WTC11 (cell line): ENCODE results near the gene SNRNP25. TPM values are rescaled to one million over a fixed set of nuclear protein-coding genes. Genes with fewer than 3 reads are reported as not detected.

ENCODE experiments used
- ATAC-seq: fragments of 200-7000 bp; cut with Tn5 transposase; 2 replicates; pipeline ENCODE4 v1.10.0; 2021; ENCODE audit warnings: mild to moderate bottlenecking, moderate library complexity
- CTCF ChIA-PET: fragments of 300-600 bp; sonication (Branson Sonifier 250); formaldehyde crosslinking; loops from one replicate; lab custom pipeline; 2021; ENCODE audit warnings: antibody characterized with exemption; lab: Charles Lee
- POLR2A ChIA-PET: fragments of 350-600 bp; sonication (Branson Sonifier 250); formaldehyde crosslinking; loops from one replicate; lab custom pipeline; 2021; ENCODE audit warnings: antibody characterized with exemption; lab: Charles Lee
- DNase-seq: peaks from one replicate; pipeline ENCODE4 v3.0.0; 2021; ENCODE audit warnings: low spot score
- H3K27ac Mint-ChIP-seq: 2 replicates; pipeline ENCODE4 v1.8.0; 2021; ENCODE audit warnings: mixed read lengths
- H3K27me3 Mint-ChIP-seq: 2 replicates; pipeline ENCODE4 v1.8.0; 2021; ENCODE audit warnings: low read depth, mild to moderate bottlenecking, moderate library complexity, mixed read lengths
- H3K36me3 Mint-ChIP-seq: 2 replicates; pipeline ENCODE4 v1.8.0; 2021; ENCODE audit warnings: mixed read lengths
- H3K4me1 Mint-ChIP-seq: 2 replicates; pipeline ENCODE4 v1.8.0; 2022; ENCODE audit warnings: mixed read lengths
- H3K4me3 Mint-ChIP-seq: 2 replicates; pipeline ENCODE4 v1.8.0; 2021; ENCODE audit warnings: mild to moderate bottlenecking, moderate library complexity, mixed read lengths
- H3K9me3 Mint-ChIP-seq: 2 replicates; pipeline ENCODE4 v1.8.0; 2021; ENCODE audit warnings: mixed read lengths
- ELF4 ChIP-seq: sonication (generic); formaldehyde crosslinking; IDR thresholded peaks from 2 replicates; pipeline ENCODE4 v1.8.1; 2022; ENCODE audit warnings: low read depth, mild to moderate bottlenecking, moderate library complexity, missing genetic modification reagents
- FOXK1 ChIP-seq: sonication (generic); formaldehyde crosslinking; IDR thresholded peaks from 2 replicates; pipeline ENCODE4 v1.8.0; 2022; ENCODE audit warnings: mild to moderate bottlenecking, moderate library complexity, missing genetic modification reagents
- GABPB1 ChIP-seq: sonication (generic); formaldehyde crosslinking; IDR thresholded peaks from 2 replicates; pipeline ENCODE4 v1.8.1; 2023; ENCODE audit warnings: mild to moderate bottlenecking, missing genetic modification reagents
- HMGA2 ChIP-seq: fragments of 250-450 bp; sonication (Bioruptor Pico); IDR thresholded peaks from 2 replicates; pipeline ENCODE4 v1.4.0; 2021; ENCODE audit warnings: mild to moderate bottlenecking, moderate library complexity
- KAT7 ChIP-seq: sonication (generic); formaldehyde crosslinking; IDR thresholded peaks from 2 replicates; pipeline ENCODE4 v1.8.1; 2023; ENCODE audit warnings: missing genetic modification reagents, mild to moderate bottlenecking, borderline replicate concordance
- NR1H2 ChIP-seq: sonication (generic); formaldehyde crosslinking; IDR thresholded peaks from 2 replicates; pipeline ENCODE4 v1.9.0; 2021; ENCODE audit warnings: mild to moderate bottlenecking, moderate library complexity, missing genetic modification reagents
- PRRX2 ChIP-seq: fragments of 250-450 bp; sonication (Bioruptor Pico); IDR thresholded peaks from 2 replicates; pipeline ENCODE4 v1.8.0; 2021; ENCODE audit warnings: mild to moderate bottlenecking
- TP53 ChIP-seq: sonication (generic); formaldehyde crosslinking; IDR thresholded peaks from 2 replicates; pipeline ENCODE4 v1.8.1; 2023; ENCODE audit warnings: mild to moderate bottlenecking, missing genetic modification reagents
- ZNF219 ChIP-seq: sonication (generic); formaldehyde crosslinking; IDR thresholded peaks from 2 replicates; pipeline ENCODE4 v1.8.0; 2023; ENCODE audit warnings: missing genetic modification reagents, mild to moderate bottlenecking, borderline replicate concordance
- ZNF416 ChIP-seq: fragments of 250-450 bp; sonication (Bioruptor Pico); IDR thresholded peaks from 2 replicates; pipeline ENCODE4 v1.9.0; 2021; ENCODE audit warnings: mild to moderate bottlenecking, inconsistent platforms
- total RNA-seq: library from RNA; stranded (reverse); gene quantifications from 3 replicates; pipeline ENCODE4 v1.2.3, GENCODE V29; 2021
- TF ChIP-seq, protein P1 (sequence below): fragments of 250-450 bp; sonication (Bioruptor Pico); conservative IDR thresholded peaks from 2 replicates; pipeline ENCODE4 v1.9.0; 2021; ENCODE audit warnings: mild to moderate bottlenecking
- TF ChIP-seq, protein P2 (sequence below): fragments of 250-450 bp; sonication (Bioruptor Pico); IDR thresholded peaks from 2 replicates; pipeline ENCODE4 v1.9.0; 2021; ENCODE audit warnings: mild to moderate bottlenecking
- TF ChIP-seq, protein P3 (sequence below): fragments of 250-450 bp; sonication (Bioruptor Pico); IDR thresholded peaks from 2 replicates; pipeline ENCODE4 v1.9.0; 2021; ENCODE audit warnings: mild to moderate bottlenecking, borderline replicate concordance
- TF ChIP-seq, protein P4 (sequence below): fragments of 250-450 bp; sonication (Bioruptor Pico); IDR thresholded peaks from 2 replicates; pipeline ENCODE4 v2.1.2; 2022; ENCODE audit warnings: mild to moderate bottlenecking, moderate library complexity
- TF ChIP-seq, protein P5 (sequence below): sonication (generic); formaldehyde crosslinking; IDR thresholded peaks from 2 replicates; pipeline ENCODE4 v1.8.0; 2023; ENCODE audit warnings: missing genetic modification reagents, mild to moderate bottlenecking, borderline replicate concordance
- TF ChIP-seq, protein P6 (sequence below): fragments of 250-450 bp; sonication (Bioruptor Pico); IDR thresholded peaks from 2 replicates; pipeline ENCODE4 v1.8.0; 2021; ENCODE audit warnings: mild to moderate bottlenecking
- TF ChIP-seq, protein P7 (sequence below): sonication (generic); formaldehyde crosslinking; IDR thresholded peaks from 2 replicates; pipeline ENCODE4 v1.8.1; 2023; ENCODE audit warnings: mild to moderate bottlenecking, missing genetic modification reagents, borderline replicate concordance

The SNRNP25 gene
- total RNA-seq, 1 experiment from 2014 or later = 55.9 TPM

DNA sequence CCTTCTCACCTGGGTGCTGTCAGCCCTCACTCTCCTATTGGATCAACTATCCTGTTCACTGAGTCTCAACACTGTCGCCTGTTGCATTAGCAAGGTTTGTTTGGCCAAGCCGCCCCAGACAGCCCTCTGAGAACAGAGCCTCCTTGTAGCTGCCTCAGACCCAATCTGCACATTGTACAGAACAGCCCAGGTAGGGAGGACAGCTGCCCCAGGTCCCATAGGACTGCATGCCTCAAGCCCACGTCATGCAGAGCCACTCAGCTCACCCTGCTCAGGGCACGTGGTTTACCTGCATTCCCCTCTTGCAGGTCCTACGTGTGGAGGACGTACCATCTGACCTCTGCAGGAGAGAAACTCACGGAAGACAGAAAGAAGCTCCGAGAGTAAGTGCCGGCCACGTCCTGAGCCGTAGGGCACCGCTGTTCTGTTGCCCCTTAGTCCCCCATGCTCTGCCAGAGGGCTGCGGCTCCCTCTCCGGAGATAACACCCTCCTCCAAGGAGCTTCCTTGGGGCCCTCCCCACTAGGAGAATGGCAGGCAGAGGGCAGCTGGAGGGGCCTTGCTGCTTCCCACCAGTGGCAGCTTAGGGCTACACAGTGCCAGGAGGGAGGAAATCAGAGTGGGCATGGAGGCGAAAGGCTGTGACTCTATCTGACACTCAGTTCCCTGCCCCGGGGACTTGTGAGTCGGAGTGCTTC is 2.8 kb downstream of the SNRNP25 start:
- Mint-ChIP-seq H3K4me1 (peaks cover 5% of the 10 kb centered on the region), H3K9me3 (no peaks in the 10 kb centered on the region), H3K27me3 (no peaks in the 10 kb centered on the region; the same call in 1 of the 2 replicates), H3K27ac (no peak overlapping the region), H3K4me3 (no peak overlapping the region), H3K36me3 (peaks cover 54% of the 10 kb centered on the region)
- ATAC-seq (no peak), DNase-seq (no peak)
- ChIA-PET POLR2A (no interaction called here), CTCF (interaction anchor here (0.9 to 1.5 kb wide), 4 partner anchors 9 to 61 kb away, joined by 3 to 5 read pairs (median 4); no protein-coding TSS in a partner anchor)
- TF ChIP-seq KAT7 (CRISPR knock-in tag) (no peak), HMGA2 (CRISPR knock-in tag) (no peak), ZNF219 (no peak), TP53 (no peak), GABPB1 (CRISPR knock-in tag) (no peak), PRRX2 (CRISPR knock-in tag) (no peak), ZNF416 (CRISPR knock-in tag) (no peak), FOXK1 (CRISPR knock-in tag) (no peak), ELF4 (CRISPR knock-in tag) (no peak), NR1H2 (CRISPR knock-in tag) (no peak)
- TF ChIP-seq, protein P1, sequence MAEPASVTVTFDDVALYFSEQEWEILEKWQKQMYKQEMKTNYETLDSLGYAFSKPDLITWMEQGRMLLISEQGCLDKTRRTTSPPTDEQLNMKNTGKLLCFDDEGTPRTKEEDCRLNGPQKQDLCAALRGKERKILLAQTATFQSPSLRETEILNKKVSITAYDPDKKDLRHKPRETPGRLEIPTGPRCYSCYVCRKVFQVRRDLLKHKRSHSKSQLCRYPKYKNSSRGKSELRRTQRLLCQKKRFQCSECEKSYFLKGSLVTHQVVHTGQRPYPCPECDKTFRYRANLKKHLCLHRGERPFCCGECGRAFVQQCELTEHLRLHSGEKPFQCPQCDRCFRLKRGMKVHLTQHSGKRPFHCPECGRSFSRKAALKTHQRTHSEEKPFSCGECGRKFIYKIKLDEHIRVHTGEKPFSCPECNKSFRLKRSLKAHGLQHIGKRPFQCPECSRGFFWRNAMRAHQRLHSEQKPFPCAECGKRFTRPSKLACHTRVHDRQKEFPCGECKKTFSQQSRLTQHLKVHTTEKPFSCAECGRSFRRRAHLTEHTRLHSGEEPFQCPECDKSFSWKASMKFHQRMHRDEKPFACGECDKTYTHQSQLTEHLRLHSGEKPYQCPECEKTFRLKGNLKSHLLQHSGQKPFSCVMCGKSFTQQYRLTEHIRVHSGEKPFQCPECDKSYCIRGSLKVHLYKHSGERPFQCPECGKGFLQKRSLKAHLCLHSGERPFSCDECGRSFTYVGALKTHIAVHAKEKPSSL (CRISPR knock-in tag) = no peak
- TF ChIP-seq, protein P2, sequence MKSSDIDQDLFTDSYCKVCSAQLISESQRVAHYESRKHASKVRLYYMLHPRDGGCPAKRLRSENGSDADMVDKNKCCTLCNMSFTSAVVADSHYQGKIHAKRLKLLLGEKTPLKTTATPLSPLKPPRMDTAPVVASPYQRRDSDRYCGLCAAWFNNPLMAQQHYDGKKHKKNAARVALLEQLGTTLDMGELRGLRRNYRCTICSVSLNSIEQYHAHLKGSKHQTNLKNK (CRISPR knock-in tag) = no peak
- TF ChIP-seq, protein P3, sequence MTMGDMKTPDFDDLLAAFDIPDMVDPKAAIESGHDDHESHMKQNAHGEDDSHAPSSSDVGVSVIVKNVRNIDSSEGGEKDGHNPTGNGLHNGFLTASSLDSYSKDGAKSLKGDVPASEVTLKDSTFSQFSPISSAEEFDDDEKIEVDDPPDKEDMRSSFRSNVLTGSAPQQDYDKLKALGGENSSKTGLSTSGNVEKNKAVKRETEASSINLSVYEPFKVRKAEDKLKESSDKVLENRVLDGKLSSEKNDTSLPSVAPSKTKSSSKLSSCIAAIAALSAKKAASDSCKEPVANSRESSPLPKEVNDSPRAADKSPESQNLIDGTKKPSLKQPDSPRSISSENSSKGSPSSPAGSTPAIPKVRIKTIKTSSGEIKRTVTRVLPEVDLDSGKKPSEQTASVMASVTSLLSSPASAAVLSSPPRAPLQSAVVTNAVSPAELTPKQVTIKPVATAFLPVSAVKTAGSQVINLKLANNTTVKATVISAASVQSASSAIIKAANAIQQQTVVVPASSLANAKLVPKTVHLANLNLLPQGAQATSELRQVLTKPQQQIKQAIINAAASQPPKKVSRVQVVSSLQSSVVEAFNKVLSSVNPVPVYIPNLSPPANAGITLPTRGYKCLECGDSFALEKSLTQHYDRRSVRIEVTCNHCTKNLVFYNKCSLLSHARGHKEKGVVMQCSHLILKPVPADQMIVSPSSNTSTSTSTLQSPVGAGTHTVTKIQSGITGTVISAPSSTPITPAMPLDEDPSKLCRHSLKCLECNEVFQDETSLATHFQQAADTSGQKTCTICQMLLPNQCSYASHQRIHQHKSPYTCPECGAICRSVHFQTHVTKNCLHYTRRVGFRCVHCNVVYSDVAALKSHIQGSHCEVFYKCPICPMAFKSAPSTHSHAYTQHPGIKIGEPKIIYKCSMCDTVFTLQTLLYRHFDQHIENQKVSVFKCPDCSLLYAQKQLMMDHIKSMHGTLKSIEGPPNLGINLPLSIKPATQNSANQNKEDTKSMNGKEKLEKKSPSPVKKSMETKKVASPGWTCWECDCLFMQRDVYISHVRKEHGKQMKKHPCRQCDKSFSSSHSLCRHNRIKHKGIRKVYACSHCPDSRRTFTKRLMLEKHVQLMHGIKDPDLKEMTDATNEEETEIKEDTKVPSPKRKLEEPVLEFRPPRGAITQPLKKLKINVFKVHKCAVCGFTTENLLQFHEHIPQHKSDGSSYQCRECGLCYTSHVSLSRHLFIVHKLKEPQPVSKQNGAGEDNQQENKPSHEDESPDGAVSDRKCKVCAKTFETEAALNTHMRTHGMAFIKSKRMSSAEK (CRISPR knock-in tag) = no peak
- TF ChIP-seq, protein P4, sequence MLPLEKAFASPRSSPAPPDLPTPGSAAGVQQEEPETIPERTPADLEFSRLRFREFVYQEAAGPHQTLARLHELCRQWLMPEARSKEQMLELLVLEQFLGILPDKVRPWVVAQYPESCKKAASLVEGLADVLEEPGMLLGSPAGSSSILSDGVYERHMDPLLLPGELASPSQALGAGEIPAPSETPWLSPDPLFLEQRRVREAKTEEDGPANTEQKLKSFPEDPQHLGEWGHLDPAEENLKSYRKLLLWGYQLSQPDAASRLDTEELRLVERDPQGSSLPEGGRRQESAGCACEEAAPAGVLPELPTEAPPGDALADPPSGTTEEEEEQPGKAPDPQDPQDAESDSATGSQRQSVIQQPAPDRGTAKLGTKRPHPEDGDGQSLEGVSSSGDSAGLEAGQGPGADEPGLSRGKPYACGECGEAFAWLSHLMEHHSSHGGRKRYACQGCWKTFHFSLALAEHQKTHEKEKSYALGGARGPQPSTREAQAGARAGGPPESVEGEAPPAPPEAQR = no peak
- TF ChIP-seq, protein P5, sequence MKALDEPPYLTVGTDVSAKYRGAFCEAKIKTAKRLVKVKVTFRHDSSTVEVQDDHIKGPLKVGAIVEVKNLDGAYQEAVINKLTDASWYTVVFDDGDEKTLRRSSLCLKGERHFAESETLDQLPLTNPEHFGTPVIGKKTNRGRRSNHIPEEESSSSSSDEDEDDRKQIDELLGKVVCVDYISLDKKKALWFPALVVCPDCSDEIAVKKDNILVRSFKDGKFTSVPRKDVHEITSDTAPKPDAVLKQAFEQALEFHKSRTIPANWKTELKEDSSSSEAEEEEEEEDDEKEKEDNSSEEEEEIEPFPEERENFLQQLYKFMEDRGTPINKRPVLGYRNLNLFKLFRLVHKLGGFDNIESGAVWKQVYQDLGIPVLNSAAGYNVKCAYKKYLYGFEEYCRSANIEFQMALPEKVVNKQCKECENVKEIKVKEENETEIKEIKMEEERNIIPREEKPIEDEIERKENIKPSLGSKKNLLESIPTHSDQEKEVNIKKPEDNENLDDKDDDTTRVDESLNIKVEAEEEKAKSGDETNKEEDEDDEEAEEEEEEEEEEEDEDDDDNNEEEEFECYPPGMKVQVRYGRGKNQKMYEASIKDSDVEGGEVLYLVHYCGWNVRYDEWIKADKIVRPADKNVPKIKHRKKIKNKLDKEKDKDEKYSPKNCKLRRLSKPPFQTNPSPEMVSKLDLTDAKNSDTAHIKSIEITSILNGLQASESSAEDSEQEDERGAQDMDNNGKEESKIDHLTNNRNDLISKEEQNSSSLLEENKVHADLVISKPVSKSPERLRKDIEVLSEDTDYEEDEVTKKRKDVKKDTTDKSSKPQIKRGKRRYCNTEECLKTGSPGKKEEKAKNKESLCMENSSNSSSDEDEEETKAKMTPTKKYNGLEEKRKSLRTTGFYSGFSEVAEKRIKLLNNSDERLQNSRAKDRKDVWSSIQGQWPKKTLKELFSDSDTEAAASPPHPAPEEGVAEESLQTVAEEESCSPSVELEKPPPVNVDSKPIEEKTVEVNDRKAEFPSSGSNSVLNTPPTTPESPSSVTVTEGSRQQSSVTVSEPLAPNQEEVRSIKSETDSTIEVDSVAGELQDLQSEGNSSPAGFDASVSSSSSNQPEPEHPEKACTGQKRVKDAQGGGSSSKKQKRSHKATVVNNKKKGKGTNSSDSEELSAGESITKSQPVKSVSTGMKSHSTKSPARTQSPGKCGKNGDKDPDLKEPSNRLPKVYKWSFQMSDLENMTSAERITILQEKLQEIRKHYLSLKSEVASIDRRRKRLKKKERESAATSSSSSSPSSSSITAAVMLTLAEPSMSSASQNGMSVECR (CRISPR knock-in tag) = no peak
- TF ChIP-seq, protein P6, sequence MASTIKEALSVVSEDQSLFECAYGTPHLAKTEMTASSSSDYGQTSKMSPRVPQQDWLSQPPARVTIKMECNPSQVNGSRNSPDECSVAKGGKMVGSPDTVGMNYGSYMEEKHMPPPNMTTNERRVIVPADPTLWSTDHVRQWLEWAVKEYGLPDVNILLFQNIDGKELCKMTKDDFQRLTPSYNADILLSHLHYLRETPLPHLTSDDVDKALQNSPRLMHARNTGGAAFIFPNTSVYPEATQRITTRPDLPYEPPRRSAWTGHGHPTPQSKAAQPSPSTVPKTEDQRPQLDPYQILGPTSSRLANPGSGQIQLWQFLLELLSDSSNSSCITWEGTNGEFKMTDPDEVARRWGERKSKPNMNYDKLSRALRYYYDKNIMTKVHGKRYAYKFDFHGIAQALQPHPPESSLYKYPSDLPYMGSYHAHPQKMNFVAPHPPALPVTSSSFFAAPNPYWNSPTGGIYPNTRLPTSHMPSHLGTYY (CRISPR knock-in tag) = no peak
- TF ChIP-seq, protein P7, sequence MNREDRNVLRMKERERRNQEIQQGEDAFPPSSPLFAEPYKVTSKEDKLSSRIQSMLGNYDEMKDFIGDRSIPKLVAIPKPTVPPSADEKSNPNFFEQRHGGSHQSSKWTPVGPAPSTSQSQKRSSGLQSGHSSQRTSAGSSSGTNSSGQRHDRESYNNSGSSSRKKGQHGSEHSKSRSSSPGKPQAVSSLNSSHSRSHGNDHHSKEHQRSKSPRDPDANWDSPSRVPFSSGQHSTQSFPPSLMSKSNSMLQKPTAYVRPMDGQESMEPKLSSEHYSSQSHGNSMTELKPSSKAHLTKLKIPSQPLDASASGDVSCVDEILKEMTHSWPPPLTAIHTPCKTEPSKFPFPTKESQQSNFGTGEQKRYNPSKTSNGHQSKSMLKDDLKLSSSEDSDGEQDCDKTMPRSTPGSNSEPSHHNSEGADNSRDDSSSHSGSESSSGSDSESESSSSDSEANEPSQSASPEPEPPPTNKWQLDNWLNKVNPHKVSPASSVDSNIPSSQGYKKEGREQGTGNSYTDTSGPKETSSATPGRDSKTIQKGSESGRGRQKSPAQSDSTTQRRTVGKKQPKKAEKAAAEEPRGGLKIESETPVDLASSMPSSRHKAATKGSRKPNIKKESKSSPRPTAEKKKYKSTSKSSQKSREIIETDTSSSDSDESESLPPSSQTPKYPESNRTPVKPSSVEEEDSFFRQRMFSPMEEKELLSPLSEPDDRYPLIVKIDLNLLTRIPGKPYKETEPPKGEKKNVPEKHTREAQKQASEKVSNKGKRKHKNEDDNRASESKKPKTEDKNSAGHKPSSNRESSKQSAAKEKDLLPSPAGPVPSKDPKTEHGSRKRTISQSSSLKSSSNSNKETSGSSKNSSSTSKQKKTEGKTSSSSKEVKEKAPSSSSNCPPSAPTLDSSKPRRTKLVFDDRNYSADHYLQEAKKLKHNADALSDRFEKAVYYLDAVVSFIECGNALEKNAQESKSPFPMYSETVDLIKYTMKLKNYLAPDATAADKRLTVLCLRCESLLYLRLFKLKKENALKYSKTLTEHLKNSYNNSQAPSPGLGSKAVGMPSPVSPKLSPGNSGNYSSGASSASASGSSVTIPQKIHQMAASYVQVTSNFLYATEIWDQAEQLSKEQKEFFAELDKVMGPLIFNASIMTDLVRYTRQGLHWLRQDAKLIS = no peak
